Measurements from ENCODE around the gene TNNI3. TPM values are rescaled to one million over a fixed set of nuclear protein-coding genes. Genes with fewer than 3 reads are reported as not detected.

The TNNI3 gene
- total and polyA plus RNA-seq, 9 of the 15 experiments (the other 6 are each of a cell fraction or from before 2014, with no cell fraction given): 4.7 to 158 (median 42.0) TPM

DNA sequence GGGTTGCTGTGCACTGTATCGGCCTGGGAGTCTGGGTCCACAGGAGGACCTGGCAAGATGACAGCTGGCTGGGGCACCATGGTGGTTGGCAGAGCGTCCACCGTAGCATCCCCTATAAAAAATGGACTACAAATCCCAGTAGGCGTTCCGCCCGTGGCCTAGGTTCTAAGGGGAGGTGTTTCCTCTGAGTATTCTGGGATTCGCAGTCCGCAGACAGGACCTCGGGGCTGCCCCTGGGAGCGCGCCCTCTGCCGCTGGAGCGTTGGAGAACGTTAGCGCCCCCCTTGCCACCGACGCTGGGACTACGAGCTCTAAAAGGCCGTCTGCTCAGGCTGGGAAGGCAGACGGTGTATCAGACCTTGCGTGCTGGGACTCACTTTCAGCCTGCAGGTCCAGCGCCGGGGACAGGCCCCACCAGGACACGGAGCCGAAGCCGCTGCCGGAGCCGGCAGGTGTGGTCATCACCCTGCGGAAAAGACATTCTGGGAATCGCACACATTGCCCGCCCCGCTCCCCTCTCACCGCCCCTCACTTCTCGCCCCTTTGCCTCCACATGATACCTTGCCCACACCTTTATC, 8.5 kb upstream of the TNNI3 start (continued):
- TF ChIP-seq, protein P1, sequence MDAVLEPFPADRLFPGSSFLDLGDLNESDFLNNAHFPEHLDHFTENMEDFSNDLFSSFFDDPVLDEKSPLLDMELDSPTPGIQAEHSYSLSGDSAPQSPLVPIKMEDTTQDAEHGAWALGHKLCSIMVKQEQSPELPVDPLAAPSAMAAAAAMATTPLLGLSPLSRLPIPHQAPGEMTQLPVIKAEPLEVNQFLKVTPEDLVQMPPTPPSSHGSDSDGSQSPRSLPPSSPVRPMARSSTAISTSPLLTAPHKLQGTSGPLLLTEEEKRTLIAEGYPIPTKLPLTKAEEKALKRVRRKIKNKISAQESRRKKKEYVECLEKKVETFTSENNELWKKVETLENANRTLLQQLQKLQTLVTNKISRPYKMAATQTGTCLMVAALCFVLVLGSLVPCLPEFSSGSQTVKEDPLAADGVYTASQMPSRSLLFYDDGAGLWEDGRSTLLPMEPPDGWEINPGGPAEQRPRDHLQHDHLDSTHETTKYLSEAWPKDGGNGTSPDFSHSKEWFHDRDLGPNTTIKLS (IDR thresholded peaks at IDR 0.05; ENCODE audit: borderline replicate concordance, low read depth): peak; percentile 66; the same call in 1 of the 2 replicates
- no peak for TF ChIP-seq XRCC4 (IDR thresholded peaks at IDR 0.05; ENCODE audit: extremely low read depth, insufficient read depth, insufficient read length)
- no peak for TF ChIP-seq SRSF7 (optimal IDR thresholded peaks at IDR 0.05; ENCODE audit: low read depth, low read length)
- no peak for TF ChIP-seq BACH1 (tag; IDR thresholded peaks at IDR 0.05)
- TF ChIP-seq ZNF184 (CRISPR knock-in tag; IDR thresholded peaks at IDR 0.05): no peak
- TF ChIP-seq, protein P2, sequence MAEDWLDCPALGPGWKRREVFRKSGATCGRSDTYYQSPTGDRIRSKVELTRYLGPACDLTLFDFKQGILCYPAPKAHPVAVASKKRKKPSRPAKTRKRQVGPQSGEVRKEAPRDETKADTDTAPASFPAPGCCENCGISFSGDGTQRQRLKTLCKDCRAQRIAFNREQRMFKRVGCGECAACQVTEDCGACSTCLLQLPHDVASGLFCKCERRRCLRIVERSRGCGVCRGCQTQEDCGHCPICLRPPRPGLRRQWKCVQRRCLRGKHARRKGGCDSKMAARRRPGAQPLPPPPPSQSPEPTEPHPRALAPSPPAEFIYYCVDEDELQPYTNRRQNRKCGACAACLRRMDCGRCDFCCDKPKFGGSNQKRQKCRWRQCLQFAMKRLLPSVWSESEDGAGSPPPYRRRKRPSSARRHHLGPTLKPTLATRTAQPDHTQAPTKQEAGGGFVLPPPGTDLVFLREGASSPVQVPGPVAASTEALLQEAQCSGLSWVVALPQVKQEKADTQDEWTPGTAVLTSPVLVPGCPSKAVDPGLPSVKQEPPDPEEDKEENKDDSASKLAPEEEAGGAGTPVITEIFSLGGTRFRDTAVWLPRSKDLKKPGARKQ (CRISPR knock-in tag; IDR thresholded peaks at IDR 0.05): peak; percentile 88; the same call in 1 of the 2 replicates
- TF ChIP-seq ZNF707 (CRISPR knock-in tag; conservative IDR thresholded peaks at IDR 0.05): no peak
- TF ChIP-seq, protein P3, sequence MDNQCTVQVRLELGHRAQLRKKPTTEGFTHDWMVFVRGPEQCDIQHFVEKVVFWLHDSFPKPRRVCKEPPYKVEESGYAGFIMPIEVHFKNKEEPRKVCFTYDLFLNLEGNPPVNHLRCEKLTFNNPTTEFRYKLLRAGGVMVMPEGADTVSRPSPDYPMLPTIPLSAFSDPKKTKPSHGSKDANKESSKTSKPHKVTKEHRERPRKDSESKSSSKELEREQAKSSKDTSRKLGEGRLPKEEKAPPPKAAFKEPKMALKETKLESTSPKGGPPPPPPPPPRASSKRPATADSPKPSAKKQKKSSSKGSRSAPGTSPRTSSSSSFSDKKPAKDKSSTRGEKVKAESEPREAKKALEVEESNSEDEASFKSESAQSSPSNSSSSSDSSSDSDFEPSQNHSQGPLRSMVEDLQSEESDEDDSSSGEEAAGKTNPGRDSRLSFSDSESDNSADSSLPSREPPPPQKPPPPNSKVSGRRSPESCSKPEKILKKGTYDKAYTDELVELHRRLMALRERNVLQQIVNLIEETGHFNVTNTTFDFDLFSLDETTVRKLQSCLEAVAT (IDR thresholded peaks at IDR 0.05): 0 out of 4 replicates have a peak, but pooled peaks of 1 of the 2 experiments have one; percentile 13
- TF ChIP-seq, protein P4, sequence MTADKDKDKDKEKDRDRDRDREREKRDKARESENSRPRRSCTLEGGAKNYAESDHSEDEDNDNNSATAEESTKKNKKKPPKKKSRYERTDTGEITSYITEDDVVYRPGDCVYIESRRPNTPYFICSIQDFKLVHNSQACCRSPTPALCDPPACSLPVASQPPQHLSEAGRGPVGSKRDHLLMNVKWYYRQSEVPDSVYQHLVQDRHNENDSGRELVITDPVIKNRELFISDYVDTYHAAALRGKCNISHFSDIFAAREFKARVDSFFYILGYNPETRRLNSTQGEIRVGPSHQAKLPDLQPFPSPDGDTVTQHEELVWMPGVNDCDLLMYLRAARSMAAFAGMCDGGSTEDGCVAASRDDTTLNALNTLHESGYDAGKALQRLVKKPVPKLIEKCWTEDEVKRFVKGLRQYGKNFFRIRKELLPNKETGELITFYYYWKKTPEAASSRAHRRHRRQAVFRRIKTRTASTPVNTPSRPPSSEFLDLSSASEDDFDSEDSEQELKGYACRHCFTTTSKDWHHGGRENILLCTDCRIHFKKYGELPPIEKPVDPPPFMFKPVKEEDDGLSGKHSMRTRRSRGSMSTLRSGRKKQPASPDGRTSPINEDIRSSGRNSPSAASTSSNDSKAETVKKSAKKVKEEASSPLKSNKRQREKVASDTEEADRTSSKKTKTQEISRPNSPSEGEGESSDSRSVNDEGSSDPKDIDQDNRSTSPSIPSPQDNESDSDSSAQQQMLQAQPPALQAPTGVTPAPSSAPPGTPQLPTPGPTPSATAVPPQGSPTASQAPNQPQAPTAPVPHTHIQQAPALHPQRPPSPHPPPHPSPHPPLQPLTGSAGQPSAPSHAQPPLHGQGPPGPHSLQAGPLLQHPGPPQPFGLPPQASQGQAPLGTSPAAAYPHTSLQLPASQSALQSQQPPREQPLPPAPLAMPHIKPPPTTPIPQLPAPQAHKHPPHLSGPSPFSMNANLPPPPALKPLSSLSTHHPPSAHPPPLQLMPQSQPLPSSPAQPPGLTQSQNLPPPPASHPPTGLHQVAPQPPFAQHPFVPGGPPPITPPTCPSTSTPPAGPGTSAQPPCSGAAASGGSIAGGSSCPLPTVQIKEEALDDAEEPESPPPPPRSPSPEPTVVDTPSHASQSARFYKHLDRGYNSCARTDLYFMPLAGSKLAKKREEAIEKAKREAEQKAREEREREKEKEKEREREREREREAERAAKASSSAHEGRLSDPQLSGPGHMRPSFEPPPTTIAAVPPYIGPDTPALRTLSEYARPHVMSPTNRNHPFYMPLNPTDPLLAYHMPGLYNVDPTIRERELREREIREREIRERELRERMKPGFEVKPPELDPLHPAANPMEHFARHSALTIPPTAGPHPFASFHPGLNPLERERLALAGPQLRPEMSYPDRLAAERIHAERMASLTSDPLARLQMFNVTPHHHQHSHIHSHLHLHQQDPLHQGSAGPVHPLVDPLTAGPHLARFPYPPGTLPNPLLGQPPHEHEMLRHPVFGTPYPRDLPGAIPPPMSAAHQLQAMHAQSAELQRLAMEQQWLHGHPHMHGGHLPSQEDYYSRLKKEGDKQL (CRISPR knock-in tag; IDR thresholded peaks at IDR 0.05; ENCODE audit: borderline replicate concordance): no peak
- no peak for TF ChIP-seq MEF2D (tag; conservative IDR thresholded peaks at IDR 0.05; ENCODE audit: low read depth)
- no peak for TF ChIP-seq ZNF121 (CRISPR knock-in tag; conservative IDR thresholded peaks at IDR 0.05)
- TF ChIP-seq BDP1 (IDR thresholded peaks at IDR 0.05; ENCODE audit: insufficient read depth, insufficient read length): no peak
- TF ChIP-seq HOMEZ (CRISPR knock-in tag; IDR thresholded peaks at IDR 0.05): no peak
- 0 out of 3 replicates have a peak, but pooled peaks of 1 of the 2 experiments have one; percentile 3 for TF ChIP-seq CBX3 (IDR thresholded peaks at IDR 0.05; ENCODE audit: borderline replicate concordance in 1 of 2, low read length in 2 of 2)
